Thyroid gland (tissue), 4 donors: ENCODE results near the gene IQGAP1.

ENCODE experiments used
- CTCF ChIP-seq, 6 experiments: fragments of 200-600 bp in 3 of 6; fragments of 450-650 bp in 3 of 6; sonication (generic) in 3 of 6; IDR thresholded peaks; one replicate each; pipeline ENCODE4 v1.5.1; 2016 to 2019; ENCODE audit warnings: antibody characterized with exemption in 6 of 6, mild to moderate bottlenecking in 2 of 6, inconsistent platforms in 1 of 6, moderate library complexity in 1 of 6
- POLR2A ChIP-seq, 2 donors: fragments of 450-650 bp; IDR thresholded peaks; one replicate each; pipeline ENCODE4 v1.6.1; 2017; ENCODE audit warnings: antibody characterized with exemption in 2 of 2, mild to moderate bottlenecking in 2 of 2, moderate library complexity in 1 of 2

- TF ChIP-seq CTCF (IDR thresholded peaks at IDR 0.05) = no peak
- TF ChIP-seq POLR2A (IDR thresholded peaks at IDR 0.05) = no peak
Observed at GRCh38 chr15:90489514-90489913, 101.5 kb downstream of the IQGAP1 start.
